ENCODE data around the gene CRYBG1. TPM values are rescaled to one million over a fixed set of nuclear protein-coding genes. Genes with fewer than 3 reads are reported as not detected.

Gene CRYBG1
- total RNA-seq, 1 donor: 15.5 TPM

DNA sequence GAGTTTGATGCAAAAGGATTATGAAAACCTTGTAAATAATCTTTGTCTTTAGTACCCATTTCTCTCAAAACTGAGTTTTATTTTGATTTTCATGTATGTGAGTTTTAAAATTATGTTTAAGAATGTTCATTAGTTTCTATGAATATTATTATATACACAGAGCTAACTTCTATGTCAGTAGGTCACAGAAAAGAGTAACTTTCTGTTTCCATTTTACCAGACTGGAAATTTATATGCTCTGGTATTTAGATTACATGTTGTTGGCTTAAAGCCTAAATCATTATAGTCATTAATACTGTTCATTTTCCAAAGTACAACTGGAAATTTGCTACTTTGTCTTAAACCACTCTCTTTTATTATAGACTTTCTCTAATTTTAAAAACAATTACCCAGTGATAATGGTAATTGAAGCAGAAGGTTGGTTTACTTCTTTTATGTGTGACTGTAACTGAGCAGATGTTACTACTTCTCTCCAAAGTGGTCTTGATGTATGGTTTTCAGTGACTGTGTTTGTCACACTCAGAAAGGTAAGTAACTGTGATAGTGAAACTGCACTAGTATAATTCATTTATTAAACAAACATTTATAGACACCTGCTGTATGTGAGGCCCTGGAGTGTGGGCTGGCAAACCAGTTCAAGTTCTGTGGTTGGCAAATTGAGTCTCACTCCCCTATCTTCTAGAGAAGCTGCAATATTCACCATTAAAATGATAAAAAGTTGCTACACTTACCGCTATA is 13.2 kb downstream of the CRYBG1 start:
- TF ChIP-seq, protein P1, sequence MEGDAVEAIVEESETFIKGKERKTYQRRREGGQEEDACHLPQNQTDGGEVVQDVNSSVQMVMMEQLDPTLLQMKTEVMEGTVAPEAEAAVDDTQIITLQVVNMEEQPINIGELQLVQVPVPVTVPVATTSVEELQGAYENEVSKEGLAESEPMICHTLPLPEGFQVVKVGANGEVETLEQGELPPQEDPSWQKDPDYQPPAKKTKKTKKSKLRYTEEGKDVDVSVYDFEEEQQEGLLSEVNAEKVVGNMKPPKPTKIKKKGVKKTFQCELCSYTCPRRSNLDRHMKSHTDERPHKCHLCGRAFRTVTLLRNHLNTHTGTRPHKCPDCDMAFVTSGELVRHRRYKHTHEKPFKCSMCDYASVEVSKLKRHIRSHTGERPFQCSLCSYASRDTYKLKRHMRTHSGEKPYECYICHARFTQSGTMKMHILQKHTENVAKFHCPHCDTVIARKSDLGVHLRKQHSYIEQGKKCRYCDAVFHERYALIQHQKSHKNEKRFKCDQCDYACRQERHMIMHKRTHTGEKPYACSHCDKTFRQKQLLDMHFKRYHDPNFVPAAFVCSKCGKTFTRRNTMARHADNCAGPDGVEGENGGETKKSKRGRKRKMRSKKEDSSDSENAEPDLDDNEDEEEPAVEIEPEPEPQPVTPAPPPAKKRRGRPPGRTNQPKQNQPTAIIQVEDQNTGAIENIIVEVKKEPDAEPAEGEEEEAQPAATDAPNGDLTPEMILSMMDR (IDR thresholded peaks at IDR 0.05; ENCODE audit: insufficient read depth, low read depth, low read length): no peak
- no peak for DNase-seq (ENCODE audit: low read depth)

DNA sequence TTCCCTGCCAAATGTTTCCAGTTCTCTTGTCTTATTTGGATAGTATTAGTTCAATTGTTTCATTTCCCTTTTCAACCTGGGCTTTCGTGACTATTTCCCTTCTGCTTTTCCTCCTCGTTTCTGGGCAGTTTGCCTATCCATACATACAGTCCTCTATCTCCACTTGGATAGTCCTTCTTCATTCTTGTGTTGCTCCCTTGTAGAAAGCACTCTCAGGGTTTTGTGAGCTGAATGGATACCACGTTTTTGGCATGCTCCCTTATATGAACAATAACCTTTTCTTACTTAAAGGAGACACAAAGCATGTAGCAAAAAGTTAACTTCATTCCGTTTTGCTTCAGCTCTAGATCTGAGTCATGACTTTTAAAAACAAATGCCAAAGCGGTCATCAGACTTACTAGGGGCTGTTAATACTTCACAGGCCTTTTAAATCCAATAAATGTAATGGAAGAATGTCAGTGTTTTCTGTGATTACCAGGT is 16.6 kb downstream of the CRYBG1 start:
- no peak overlapping the region for H3K4me3 ChIP-seq (ENCODE audit: low read depth, low read length)
- TF ChIP-seq, protein P1 (IDR thresholded peaks at IDR 0.05; ENCODE audit: insufficient read depth, low read depth, low read length): no peak
- no peak for DNase-seq (ENCODE audit: low read depth)

More for the DNA sequence above, 13.2 kb downstream of the CRYBG1 start:
- H3K4me3 ChIP-seq (ENCODE audit: low read depth, low read length): no peak overlapping the region

DNA sequence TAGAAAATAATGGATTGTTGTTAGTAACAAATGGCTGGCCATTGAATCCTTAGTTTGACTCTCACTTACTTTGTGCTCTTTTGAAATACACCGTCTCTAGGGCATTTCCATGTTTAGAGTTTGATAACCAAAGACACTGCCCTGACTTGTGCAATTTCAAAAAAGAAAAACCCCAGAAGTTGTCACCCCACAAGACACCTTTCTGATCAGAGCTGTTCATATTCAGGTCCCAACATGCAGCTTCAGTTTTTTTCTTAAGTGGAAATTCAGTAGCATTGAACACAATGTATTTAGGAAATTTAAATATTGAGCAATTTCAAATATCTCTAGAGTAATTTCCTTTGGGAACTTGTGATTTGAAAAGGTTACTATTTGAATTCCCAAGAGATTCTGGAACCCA is 19.4 kb downstream of the CRYBG1 start:
- TF ChIP-seq, protein P1 (IDR thresholded peaks at IDR 0.05; ENCODE audit: insufficient read depth, low read depth, low read length): no peak
- DNase-seq (ENCODE audit: low read depth): no peak

DNA sequence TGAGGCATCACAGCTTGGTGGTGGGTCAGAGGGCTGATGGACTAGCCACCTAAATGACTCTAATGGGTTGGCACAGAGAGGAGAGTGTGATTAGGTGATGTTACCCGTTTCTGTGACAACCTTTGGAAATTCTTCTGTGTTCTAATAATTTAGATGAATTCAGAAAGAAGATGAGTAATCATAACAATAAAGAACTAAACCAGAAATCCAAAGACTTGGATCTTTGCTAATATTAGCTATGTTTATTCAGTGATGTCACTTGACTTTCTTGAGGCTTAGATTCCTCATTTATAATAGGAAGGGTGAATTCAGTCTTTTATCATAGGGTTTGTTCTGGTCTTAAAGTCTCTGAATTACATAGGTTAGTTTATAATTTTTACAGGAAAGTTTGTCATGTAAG is 19.9 kb downstream of the CRYBG1 start:
- no peak overlapping the region for H3K4me3 ChIP-seq (ENCODE audit: low read depth, low read length)
- TF ChIP-seq, protein P1 (IDR thresholded peaks at IDR 0.05; ENCODE audit: insufficient read depth, low read depth, low read length): no peak
- no peak for DNase-seq (ENCODE audit: low read depth)

More for the DNA sequence above, 19.4 kb downstream of the CRYBG1 start:
- H3K4me3 ChIP-seq (ENCODE audit: low read depth, low read length): no peak overlapping the region

DNA sequence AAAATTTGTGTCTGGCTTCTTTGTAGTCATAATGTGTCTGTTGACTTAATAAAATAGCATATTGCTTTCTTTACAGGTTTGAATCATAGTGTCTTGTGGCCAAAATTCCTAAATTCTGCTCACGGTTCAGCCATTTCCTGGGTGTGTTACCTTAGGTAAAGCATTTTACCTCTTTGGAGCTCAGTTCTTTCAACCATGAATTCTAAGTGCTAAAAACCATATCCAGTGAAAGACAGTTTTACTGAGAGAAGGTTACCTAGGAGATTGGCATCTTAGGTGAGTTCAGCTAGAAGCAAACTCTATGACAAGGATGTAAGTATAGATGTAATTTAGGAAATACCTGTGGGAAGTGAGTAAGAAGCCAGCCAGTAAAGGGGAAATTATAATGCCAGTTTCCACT is 20.7 kb downstream of the CRYBG1 start:
- TF ChIP-seq, protein P1 (IDR thresholded peaks at IDR 0.05; ENCODE audit: insufficient read depth, low read depth, low read length): no peak
- no peak overlapping the region for H3K4me3 ChIP-seq (ENCODE audit: low read depth, low read length)
- DNase-seq (ENCODE audit: low read depth): no peak

DNA sequence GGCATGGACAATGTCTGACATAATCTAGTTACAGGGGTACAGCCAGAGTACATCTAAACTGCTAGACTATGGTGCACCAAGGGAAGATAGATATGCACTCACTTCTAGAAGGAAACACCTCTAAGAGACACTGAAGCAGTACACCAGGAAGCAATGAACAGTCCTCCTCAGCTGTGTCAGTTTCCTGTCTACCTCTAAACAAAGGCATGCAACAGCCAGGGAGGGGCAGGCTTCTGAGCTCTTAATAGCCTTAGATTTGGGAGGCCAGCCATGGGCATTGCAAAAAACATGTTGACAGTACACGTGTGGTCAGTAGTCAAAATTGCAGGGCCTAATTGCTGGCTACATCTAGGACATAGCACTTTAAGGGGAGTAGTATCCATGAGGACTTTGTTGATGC is 21.4 kb downstream of the CRYBG1 start:
- TF ChIP-seq, protein P1 (IDR thresholded peaks at IDR 0.05; ENCODE audit: insufficient read depth, low read depth, low read length): no peak
- no peak for DNase-seq (ENCODE audit: low read depth)
- no peak overlapping the region for H3K4me3 ChIP-seq (ENCODE audit: low read depth, low read length)
